DMS53 treated with DMSO at 0.1 percent for 48 hours (cell line): ENCODE results near the gene EPB41L5.
A peak's percentile ranks its signal among the peaks of the same experiment; 100 is the strongest.
"Not testable (repeated sequence)": the region's sequence is repeated elsewhere in the genome, so short reads cannot be mapped to it uniquely, and the experiment has no call there.

Experiments used
- DNase-seq: peaks from one replicate; lab custom pipeline; 2025; ENCODE audit not compliant: unreplicated experiment; lab: John Stamatoyannopoulos, UW

The EPB41L5 gene

GRCh38 chr2:120195553-120195952, 182.7 kb downstream of the EPB41L5 start:
- DNase-seq = no peak

- not testable (repeated sequence) for DNase-seq
These were observed 187.1 kb downstream of the EPB41L5 start for GRCh38 chr2:120199817-120200459.

GRCh38 chr2:120203251-120204021, 190.6 kb downstream of the EPB41L5 start:
- no peak for DNase-seq

- no peak for DNase-seq
These were observed 191.1 kb downstream of the EPB41L5 start for GRCh38 chr2:120204022-120204405.

- no peak for DNase-seq
These were observed 191.5 kb downstream of the EPB41L5 start for GRCh38 chr2:120204417-120204816.

GRCh38 chr2:120204945-120205670, 192.2 kb downstream of the EPB41L5 start:
- DNase-seq = no peak

- DNase-seq = no peak
These were observed 193.2 kb downstream of the EPB41L5 start for GRCh38 chr2:120206022-120206581.

GRCh38 chr2:120208381-120209353, 195.8 kb downstream of the EPB41L5 start:
- DNase-seq = no peak

GRCh38 chr2:120209427-120210269, 196.8 kb downstream of the EPB41L5 start:
- DNase-seq = no peak

- DNase-seq = no peak
These were observed 197.4 kb downstream of the EPB41L5 start for GRCh38 chr2:120210270-120210693.

GRCh38 chr2:120218181-120218580, 205.3 kb downstream of the EPB41L5 start:
- no peak for DNase-seq

- no peak for DNase-seq
These were observed 206.4 kb downstream of the EPB41L5 start for GRCh38 chr2:120219291-120219690.

- no peak for DNase-seq
These were observed 206.9 kb downstream of the EPB41L5 start for GRCh38 chr2:120219766-120220165.

GRCh38 chr2:120220756-120221155, 207.9 kb downstream of the EPB41L5 start:
- DNase-seq = no peak

GRCh38 chr2:120221616-120222015, 208.7 kb downstream of the EPB41L5 start:
- DNase-seq = no peak

GRCh38 chr2:120222186-120223033, 209.5 kb downstream of the EPB41L5 start:
- DNase-seq = no peak

- DNase-seq = peak; percentile 77
These were observed 210.4 kb downstream of the EPB41L5 start, which contains the start of gene TMEM185B for GRCh38 chr2:120223034-120223912. TSS of gene TMEM185B (minus strand) at chr2:120223400. CDS start at chr2:120222976, 424 bp downstream.
